HG02623 (cell line): ENCODE data around the gene ATIC.

ENCODE experiments used
- ATAC-seq: cut with Tn5 transposase; IDR thresholded peaks from one replicate; pipeline ENCODE4 v1.9.1; 2021; ENCODE audit warnings: moderate library complexity; ENCODE audit not compliant: unreplicated experiment

Gene ATIC

DNA sequence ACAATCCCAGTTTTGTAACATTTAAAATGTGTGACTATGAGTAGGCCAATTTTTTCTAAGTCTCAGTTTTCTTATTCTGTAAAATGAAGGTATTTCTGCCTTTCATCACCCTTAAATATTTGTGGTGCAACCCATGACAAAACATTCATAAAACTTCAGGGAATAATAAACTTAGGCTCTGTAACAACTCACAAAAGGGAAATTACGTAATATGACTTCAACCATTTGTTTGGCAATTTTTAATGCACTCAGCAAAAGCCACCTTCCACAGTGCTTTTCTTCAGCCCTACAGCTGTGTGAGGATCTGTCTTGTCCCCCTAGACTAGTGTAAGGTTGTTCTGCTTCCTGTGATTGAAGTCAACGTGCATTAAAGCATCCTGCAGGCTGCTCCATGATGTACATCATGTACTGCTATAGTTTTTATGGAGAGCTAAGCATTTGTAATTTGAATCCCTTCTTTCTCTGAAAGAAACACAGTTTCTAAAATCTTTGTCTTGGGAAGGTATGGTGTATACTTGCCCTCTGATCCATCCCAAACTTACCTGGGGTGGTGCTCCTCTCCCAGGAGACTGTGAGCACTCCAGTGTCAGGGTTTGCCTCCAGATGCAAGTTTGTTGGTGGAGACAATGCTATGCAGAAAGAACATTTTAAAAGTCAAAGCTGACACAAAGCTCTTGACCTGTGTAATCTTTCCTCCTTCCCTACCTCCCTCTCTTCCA, 84.9 kb downstream of the ATIC start:
- ATAC-seq, result no peak

DNA sequence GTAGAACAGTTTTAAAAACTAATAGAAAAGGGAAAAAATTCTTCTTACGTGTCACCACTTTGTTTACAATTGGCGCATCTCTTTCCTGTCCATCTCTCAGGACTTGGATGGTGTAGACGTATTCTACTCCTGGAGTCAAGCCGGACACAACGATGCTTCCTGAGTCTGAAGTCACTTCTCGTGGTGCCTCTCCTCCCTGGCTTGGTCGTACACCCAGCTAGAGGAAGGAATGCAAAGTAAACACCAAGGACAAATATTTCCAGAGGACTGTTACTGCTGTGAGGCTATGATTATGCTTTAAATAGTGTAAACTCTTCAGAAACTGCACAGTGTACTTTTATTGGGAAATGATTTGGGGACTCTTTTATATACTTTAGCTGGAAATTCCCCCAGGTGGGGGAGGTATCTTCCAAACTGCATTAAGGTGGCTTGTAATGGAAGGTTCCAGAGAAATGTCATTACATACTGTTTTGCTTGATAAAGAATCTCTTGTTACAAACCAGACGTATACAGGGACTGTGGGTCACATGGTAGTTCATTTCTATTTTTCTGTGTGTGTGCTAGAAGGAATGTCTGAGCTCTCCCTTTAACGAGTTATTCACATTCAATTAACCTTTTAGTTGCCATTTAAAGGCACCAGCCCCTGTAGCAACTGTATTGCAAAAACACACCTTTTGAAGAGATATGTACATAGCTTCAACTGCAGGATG, 85.9 kb downstream of the ATIC start:
- ATAC-seq, result no peak

DNA sequence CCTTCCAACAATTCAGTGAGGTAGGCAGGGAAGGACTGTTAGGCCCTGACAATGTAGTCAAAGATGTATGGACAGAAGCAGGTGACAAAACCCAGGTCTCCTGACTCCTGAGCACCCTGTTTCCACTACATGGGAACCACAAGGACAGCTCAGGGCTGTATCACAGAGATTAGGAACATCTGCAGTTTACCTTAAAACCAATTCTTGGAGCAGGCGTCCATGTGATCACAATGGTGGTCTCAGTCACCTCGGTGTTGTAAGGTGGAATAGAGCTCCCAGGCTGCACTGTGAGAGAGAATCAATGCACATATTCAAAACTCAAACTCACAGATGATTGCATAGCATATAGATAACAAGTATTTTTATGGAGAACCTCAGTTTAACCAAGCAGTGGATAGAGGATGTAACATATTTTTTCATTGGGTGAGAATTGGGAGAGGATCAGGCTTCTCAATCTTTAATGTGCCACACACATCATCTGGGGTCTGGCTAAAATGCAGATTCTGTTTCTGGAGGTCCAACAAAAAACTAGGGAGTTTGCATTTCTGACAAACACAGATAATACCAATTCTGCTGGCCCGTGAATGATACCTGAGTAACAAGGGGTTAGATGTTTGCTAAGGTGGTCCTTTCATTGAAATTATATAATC, 87.3 kb downstream of the ATIC start:
- ATAC-seq, result no peak
